HG03039 (cell line): ENCODE measurements around the gene DGCR2.

Experiments used
- ATAC-seq: cut with Tn5 transposase; IDR thresholded peaks from one replicate; pipeline ENCODE4 v1.9.1; 2021; ENCODE audit warnings: mild to moderate bottlenecking, moderate library complexity; ENCODE audit not compliant: unreplicated experiment

DGCR2 gene

DNA sequence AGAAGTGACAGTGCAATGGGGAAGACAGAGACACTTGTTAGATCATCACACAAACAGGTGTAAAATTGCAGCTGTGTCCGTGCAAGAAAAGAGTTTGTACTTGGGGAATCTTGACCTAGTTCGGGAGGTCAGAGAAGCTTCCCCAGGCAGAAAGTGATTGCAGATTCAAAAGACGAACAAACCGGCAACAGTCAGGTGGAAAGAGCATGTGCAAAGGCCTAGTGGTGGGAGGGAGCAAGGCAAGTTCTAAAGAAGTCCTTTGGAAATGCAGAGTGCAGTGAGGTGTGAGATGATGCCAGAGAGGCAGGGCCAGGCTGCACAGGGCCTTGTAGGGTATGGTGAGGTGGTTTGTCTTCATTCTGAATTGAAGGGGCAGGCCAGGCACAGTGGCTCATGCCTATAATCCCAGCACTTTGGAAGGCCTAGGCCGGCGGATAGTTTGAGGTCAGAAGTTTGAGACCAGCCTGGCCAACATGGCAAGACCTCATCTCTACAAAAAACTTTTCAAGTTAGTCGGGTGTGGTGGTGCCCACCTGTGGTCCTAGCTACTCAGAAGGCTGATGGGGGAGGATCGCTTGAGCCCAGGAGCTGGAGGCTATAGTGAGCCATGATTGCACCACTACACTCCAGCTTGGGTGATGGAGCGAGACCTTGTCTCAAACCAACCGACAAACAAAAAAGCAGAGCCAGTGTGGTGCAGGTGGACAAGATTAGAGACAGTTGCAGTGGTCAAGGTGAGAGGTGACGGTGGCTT is 24.2 kb upstream of the DGCR2 start:
- no peak for ATAC-seq

DNA sequence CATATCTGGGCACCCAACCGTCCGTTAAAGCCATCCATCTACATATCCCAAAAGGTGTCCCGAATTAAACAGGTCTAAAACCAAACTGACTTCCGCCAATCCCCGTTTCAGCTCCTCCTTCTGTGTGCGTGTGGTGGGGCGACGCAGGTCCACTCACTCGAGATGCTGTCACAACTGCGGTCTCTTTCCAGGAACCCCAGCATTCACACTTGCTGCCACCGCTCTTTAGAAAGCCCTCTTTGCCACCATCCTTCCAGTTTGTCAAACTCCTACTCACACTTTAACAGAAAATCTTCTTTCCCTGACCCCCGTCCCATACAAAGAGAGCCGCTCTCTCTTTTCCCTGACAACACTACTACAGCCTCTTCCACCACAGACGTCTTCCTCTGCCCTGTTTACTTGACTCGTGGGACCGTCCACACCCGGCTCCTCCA is 21.8 kb upstream of the DGCR2 start:
- ATAC-seq, result no peak

DNA sequence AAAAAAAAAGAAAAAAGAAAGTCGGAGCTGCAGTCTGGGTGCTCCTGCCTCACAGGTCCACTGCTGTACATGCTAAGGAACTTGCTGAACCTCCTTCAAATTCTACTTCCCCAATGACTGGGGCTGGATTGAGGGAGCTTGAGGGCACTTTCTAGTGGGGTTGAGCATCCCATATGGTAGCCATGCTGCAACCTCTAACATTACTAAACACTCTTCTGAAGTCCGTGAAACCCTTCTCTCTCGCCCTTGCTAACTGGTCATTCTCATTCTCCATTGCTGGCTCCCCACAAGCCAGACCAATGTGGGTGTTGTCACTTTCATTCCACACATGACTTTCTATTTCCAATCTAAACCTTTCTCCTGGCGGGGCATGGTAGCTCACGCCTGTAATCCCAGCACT is 21.0 kb upstream of the DGCR2 start:
- no peak for ATAC-seq

DNA sequence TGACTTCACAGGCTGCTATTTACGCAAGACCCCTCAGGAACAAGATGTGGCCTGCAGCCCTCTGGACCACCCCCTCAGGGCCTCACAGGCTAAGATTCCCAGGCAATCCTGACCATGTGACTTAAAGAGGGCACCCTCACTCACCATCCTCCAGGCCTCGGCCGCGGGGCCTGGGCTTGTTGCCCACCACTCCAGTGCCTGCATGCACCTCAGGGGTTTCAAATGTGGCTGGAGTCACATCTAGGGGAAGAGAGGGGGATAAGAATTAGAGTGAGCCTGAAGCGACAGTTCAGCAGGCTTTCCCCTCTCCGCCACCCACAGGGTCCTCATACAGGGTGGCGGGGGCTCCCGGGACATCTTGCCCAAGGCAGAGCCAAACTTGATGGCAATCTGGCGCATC is 20.2 kb upstream of the DGCR2 start:
- no peak for ATAC-seq

DNA sequence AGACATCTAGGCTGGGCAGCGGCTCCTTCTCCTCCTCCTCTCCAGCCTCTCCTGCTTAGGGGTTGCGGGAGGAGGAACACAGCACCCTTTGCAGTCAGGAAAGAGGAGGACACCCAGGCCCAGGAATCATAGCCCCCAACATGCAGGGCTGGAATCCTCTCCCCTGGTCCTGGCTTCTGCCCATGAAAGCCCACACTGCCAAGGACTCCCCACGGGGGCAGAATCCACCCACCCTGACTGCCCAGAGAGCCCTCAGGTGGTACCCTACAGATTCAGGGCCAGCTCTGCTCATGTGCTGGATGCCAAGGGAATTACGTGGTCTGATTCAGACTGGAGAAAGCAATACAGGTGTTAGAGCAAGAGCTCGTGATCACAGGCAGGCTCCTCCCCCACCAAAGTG is 17.8 kb upstream of the DGCR2 start:
- no peak for ATAC-seq

DNA sequence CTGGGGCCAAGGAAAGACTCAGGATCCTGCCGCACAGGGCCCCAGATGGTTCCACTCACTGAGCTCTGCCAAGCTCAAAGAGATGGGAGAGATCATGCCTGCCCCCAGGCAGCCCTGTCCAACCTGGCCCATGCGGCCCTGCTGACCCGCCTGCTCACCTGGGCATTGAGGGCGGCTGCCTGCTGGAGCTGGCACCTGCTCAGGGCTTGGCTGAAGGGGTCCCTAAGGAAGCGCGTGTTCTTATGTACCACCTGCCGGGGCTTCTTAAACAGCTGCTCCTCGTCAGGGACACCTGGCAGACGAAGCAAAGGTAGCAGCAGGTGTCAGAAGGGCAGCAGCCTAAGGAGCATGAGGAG is 16.8 kb upstream of the DGCR2 start:
- ATAC-seq, result no peak

DNA sequence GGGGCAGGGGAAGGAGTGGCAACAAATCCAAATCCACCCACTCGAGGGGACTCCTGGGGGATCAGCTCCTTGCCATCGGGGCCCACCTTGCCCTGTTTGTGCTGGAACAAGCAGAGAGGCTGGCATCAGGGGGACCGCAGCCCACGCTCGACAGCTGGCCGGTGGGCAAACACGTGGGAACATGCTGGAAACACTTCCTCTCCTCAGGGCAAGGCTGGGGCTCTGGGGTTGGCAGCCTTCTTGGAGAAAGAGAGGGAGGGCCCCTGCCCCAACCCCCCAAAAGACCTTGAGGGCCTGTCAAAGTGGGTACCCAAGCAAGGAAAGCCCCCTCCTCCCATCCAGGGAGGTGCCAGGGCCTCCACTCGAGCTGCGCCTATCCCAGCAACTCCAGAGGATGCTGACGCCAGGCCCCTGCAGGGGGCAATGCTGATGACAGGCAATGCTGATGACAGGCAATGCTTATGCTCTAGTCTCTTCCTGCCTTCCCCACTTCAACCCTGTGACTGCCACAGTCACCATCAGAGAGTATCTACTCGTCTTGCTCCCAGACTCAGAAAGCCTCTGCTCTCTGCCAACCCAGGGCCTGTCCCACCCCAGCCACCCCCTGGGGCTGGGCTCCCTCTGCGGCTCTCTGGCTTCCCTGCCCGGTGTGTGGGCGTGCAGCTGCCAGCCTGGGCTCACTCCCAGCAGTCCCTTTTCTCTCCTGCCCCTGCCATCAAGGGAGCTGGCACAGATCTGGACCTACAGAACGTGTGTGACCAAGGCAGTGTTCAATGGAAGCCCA is 16.2 kb upstream of the DGCR2 start:
- ATAC-seq, result no peak

DNA sequence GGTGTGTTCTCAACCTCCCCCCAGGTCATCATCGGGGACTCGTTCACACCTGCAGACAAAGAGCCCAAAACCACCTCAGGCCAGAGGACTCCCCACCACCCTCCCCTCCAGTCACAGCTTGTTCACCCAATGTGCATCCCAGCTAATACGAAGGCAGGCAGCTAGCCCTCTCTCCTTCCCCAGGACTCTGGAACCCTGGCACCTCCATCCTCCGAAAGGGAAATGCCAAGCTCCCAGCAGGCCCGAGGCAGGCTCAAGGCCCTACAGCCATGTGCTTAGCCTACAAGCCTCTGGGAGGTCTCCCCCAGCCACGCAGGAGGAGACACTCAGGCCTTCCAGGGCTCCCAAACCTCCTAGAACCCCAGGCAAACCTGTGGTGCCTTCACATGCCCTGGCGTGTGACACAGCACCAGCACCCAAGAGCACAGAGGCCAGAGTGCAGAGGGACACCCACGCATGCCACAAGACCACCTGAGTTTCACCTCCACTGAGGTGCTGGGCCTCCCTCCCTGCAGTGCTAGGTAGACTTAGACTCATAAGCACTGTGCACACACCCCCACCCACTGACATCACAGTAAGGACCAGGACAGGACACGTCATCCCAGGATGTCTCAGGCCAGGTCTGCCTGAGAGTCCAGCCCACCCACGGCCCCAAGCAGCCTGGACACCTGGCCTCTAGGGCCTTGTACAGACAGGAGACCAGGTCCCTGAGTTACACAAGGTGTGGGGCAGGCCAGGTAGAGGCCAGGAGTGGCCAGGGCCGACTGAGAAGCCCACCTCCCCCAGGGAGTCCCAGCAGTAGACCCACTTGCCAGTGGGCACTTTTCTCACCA is 15.4 kb upstream of the DGCR2 start:
- no peak for ATAC-seq

DNA sequence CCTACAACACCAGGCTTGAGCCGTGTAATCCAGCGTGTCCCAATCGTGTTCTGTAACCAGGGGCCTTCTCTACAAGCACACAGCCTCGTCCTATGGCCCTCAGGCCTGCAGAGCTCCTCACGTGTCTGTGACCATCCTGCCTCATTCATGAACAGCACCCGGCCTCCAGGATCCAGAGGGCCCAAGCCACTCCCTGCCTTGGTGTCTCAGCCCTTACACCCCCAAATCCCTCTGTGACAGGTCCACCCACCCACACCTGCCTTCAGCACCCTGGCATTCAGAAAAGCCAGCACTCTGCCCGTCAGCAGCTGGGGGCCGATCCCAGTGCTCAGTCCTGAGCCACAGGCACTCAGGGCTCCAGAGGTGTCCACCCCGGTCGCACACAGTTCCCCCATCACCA is 14.7 kb upstream of the DGCR2 start:
- no peak for ATAC-seq

DNA sequence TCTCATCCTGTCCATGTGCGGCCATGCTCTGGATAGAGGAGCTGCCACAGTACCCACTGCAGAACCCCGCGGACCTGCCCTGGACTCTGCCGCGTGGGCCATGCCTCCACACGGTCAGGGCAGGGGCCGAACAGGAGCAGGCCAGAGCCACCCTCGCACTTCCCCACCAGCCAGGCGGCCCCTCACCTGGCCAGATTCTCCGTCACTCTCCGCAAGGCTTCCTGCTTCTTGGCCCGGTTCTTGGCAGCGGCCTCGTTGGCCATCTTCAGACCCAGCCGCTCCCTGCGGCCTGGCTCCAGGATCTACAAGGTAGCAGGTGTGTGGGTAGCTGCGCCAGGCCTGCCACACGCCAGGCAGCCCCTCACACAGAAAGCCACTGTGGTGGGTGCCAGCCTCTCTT is 12.7 kb upstream of the DGCR2 start:
- ATAC-seq, result no peak

DNA sequence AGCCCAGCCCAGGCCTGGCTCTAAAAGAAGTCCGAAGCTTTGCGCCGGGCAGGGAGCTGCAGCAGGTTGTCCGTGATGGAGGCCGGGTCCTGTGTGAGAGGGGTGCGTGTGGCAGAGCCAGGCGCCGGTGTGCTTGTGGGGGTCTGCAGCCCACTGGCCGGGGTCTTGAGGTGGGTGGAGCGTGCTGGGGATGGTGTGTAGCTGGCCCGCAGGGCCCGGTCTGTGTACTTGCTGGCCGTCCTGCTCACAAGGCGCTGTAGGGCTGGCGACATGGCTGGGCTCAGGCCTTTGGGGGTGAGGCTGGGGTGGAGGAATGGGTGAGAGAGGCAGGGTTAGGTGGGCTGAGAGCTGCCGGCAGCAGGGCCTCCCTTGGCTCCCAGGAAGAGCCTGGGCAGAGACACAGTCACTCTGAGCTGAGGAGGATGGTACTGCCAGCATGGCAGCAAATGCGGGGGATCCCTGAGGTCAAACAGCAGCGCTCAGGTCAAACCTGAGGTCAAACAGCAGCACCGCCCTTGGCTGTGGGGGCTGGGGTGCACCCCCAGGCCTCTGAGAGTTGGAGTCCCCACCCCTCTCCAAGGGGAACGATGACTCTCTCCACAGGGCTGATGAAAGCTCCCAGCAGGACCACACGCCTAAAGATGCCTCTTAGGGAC is 12.1 kb upstream of the DGCR2 start:
- ATAC-seq, result no peak

DNA sequence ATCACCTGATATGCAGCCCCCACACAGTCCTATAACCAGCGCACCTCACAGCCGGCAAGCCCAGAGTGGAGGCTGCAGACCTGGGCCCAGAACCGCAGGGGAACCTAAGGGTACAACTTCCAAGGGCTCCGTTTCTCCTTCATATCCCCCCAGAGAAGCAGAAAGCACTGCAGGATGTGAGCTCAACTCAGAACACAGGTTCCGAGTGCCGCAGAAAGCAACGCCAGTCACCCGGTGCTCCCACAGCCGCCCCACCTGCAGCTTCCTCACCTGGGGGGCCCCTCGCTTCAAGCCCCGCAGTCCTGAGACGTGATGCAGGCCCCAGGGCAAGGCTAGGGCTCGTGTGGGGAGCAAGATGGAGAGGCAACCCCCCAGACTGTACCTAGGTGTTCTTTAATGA is 11.3 kb upstream of the DGCR2 start:
- no peak for ATAC-seq

DNA sequence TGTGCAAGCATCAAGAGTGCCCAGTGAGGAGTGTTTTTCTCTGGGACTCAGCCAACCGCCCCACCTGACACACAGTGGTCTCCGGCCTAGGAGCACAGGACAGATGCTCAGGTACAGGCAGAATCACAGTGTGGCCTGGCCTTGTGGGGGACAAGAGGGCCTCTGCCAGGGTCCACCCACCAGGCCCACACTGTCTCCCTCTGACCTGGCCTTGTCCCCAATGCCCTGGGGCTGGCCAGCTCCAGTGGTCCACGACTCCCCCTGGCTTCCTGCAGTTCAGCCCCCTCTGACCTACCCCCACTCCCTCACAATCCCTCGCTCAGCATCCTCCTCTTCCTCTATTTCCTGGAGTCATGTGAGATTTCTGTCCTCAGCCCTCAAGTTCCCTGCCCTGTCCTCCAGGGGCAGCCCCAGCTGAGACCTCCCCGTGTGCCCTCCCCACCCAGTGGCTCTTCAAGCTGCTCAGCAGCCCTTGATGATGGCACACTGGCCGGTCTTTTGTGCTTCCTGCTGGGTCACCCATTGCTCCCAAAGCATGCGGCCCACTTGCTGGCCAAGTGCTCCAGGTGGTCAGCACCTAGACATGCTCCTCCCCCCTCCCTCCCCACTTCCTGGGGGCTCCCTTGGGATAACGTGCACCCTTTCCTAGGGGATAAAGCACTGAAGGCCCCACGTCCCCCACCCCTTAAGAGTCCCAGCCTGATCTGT is 10.6 kb upstream of the DGCR2 start:
- ATAC-seq, result no peak

DNA sequence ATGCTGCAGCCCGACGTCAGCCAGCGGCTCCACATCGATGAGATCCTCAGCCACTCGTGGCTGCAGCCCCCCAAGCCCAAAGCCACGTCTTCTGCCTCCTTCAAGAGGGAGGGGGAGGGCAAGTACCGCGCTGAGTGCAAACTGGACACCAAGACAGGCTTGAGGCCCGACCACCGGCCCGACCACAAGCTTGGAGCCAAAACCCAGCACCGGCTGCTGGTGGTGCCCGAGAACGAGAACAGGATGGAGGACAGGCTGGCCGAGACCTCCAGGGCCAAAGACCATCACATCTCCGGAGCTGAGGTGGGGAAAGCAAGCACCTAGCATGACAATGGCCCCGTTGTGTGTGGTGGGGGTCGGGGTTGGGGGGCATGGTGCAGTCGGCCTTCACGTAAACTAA is 9.9 kb upstream of the DGCR2 start:
- ATAC-seq, result no peak

DNA sequence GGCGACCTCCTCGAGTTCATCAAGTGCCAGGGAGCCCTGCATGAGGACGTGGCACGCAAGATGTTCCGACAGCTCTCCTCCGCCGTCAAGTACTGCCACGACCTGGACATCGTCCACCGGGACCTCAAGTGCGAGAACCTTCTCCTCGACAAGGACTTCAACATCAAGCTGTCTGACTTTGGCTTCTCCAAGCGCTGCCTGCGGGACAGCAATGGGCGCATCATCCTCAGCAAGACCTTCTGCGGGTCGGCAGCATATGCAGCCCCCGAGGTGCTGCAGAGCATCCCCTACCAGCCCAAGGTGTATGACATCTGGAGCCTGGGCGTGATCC is 9.4 kb upstream of the DGCR2 start:
- ATAC-seq, result no peak

DNA sequence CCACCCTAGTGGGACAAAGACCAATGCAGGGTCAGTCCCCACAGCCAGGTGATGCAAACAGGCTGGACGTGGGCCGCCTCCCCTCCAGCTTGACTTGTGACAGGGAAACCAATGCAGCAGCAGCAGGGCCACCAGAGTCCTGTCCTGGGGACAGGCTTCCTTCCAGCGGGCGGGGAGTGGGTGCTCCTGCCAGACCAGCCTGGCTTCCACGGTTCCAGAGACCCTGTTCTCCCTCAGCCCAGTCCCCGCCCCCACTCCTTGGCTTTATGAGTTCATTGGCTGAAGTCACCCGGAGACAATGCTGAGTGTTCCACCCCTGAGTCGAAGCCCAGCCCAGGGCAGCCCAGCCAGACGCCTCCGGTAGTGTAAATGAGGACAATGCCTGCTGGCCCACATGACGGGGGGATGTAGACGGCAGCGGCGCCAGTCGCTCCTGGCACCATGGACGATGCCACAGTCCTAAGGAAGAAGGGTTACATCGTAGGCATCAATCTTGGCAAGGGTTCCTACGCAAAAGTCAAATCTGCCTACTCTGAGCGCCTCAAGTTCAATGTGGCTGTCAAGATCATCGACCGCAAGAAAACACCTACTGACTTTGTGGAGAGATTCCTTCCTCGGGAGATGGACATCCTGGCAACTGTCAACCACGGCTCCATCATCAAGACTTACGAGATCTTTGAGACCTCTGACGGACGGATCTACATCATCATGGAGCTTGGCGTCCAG is 8.9 kb upstream of the DGCR2 start, which contains the start of gene TSSK2:
Gene TSSK2 (plus strand): TSS at position 350 of the 726 bp plus-strand sequence. CDS start 92 bp downstream, at position 442.
- no peak for ATAC-seq

DNA sequence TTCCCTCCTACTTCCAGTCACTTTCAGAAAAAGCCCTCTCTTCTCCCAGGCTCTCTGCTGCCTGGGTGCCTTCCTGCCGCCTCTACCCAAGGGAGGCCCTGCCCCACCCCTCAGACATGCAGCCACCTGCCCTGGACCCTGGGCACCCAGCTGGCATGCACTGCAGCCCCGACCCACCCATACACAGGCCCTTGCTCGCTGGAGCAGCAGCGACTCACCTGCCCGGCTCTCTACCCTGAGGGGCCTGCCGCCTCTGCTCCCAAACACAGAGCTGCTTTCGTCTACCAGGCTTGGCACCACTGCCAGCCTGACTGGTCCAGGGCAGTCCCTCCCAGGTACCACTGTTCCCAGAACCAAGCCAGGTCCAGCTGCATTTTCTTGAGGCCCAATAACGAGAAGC is 7.7 kb upstream of the DGCR2 start:
- no peak for ATAC-seq

DNA sequence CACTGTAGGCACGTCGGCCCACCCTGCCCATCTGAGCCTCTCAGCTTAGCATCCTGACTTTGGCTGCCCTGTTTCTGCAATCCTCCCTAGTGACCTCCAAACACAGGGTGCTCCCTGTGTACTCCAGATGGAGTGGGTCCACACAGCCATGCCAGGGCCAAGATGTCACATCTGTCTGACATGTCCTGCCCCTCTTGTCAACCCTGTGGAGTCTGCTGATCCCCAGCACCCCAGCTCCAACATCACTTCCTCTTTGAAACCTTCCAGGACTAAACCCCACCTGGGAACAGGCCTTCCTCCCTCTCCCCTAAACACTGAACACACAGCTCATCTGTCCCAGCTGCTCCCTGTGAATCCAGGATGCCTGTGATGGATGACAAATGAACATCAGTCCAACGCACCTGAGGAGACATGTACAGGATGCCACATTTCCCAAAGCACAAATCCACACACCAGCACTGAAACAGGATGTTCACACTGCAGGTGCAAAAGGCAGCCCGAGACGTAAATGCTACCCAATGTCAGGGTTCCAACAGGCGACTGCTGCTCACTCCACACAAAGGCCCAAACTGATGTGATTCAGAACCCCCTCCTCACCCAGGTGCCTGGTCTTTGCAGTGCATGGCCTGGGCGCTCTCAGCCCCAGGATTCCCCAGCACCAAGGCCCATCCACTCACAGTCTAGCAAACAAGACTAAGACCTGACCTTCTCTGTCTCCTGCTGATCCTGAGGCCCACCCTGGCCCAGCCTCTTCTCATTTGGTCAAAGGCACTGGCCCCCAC is 6.9 kb upstream of the DGCR2 start:
- no peak for ATAC-seq

DNA sequence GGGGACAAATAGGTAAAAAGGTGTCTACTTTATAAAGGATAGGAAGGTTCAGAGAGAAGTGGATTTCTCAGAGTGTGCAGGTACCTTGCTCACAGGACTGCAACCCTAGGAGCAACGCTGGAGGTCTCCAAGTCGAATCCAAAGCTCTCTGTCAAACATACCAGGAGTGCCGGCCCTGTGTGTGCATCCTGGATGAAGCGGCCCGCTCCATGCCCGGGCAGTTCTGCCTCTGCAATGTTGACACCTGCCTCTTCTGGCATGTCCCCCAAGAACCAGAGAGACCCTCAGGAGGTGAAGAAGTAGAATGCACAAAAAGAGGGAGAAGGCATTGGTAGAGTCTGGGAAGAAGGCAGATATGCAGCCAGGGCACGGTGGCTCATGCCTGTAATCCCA is 5.8 kb upstream of the DGCR2 start:
- ATAC-seq, result no peak
